CD4-positive, CD25-positive, alpha-beta regulatory T cell (primary cell): ENCODE measurements around the gene SPNS2. TPM values are rescaled to one million over a fixed set of nuclear protein-coding genes. Genes with fewer than 3 reads are reported as not detected.

ENCODE experiments used
- ATAC-seq, 2 donors: fragments of 150-1000 bp; cut with Tn5 transposase; one replicate each; pipeline ENCODE4 v1.10.0; 2021; ENCODE audit warnings: low read depth in 2 of 2, moderate number of reproducible peaks in 2 of 2, moderate library complexity in 1 of 2
- DNase-seq, 3 donors: peaks; one replicate each; pipeline versions ENCODE4 v3.0.0 to v3.0.0-alpha.2; 2012 to 2022; ENCODE audit warnings: mixed read lengths in 1 of 3
- H3K27ac ChIP-seq: one replicate; pipeline ENCODE4 v1.7.0; 2013; ENCODE audit warnings: mild to moderate bottlenecking, low read length; ENCODE audit not compliant: insufficient read depth, poor library complexity, severe bottlenecking
- H3K27me3 ChIP-seq: one replicate; pipeline ENCODE4 v1.7.0; 2013; ENCODE audit warnings: low read length; ENCODE audit not compliant: control insufficient read depth, insufficient read depth
- H3K36me3 ChIP-seq: one replicate; pipeline ENCODE4 v1.7.0; 2013; ENCODE audit warnings: mild to moderate bottlenecking, low read length, moderate library complexity; ENCODE audit not compliant: control insufficient read depth, insufficient read depth
- H3K4me1 ChIP-seq: 2 replicates; pipeline ENCODE4 v1.7.0; 2013; ENCODE audit warnings: mild to moderate bottlenecking, low read length; ENCODE audit not compliant: insufficient read depth, control insufficient read depth, poor library complexity, severe bottlenecking
- H3K4me3 ChIP-seq: one replicate; pipeline ENCODE4 v1.7.0; 2013; ENCODE audit warnings: low read depth, mild to moderate bottlenecking, low read length, moderate library complexity
- H3K9me3 ChIP-seq, 2 experiments: 1 replicate in 1 of 2; 2 replicates in 1 of 2; pipeline ENCODE4 v1.7.0; 2013; ENCODE audit warnings: low read length in 2 of 2, mild to moderate bottlenecking in 1 of 2, moderate library complexity in 1 of 2; ENCODE audit not compliant: control insufficient read depth in 2 of 2
- H3K27ac Mint-ChIP-seq, 3 donors: one replicate each; pipeline ENCODE4 v1.8.0; 2020 to 2022; ENCODE audit warnings: mild to moderate bottlenecking in 3 of 3, mixed read lengths in 3 of 3, moderate library complexity in 2 of 3
- H3K27me3 Mint-ChIP-seq: one replicate; pipeline ENCODE4 v1.8.0; 2022; ENCODE audit warnings: mild to moderate bottlenecking, mixed read lengths
- H3K36me3 Mint-ChIP-seq: one replicate; pipeline ENCODE4 v1.8.0; 2020; ENCODE audit warnings: mixed read lengths
- H3K4me1 Mint-ChIP-seq, 4 donors: one replicate each; pipeline ENCODE4 v1.8.0; 2020 to 2022; ENCODE audit warnings: mixed read lengths in 4 of 4, mild to moderate bottlenecking in 1 of 4
- H3K4me3 Mint-ChIP-seq, 4 donors: one replicate each; pipeline ENCODE4 v1.8.0; 2020 to 2022; ENCODE audit warnings: mild to moderate bottlenecking in 4 of 4, mixed read lengths in 4 of 4, moderate library complexity in 3 of 4
- H3K9me3 Mint-ChIP-seq, 7 donors: one replicate each; pipeline ENCODE4 v1.8.0; 2020 to 2022; ENCODE audit warnings: mixed read lengths in 7 of 7, mild to moderate bottlenecking in 3 of 7, moderate library complexity in 2 of 7
- polyA plus RNA-seq, 4 donors: library from polyadenylated mRNA; unstranded; fragments of 300-500 nt; fragmentation: Illumina TruSeq; gene quantifications; one replicate each; pipeline ENCODE4 v1.2.3, GENCODE V29; 2021
- total RNA-seq: library from RNA; stranded (reverse); gene quantifications from one replicate; pipeline ENCODE4 v1.2.3, GENCODE V29; 2022

The SPNS2 gene
- total and polyA plus RNA-seq, 5 donors from 2014 or later = 0.94 TPM; not detected in 4

GRCh38 chr17:4530799-4531730, 32.4 kb downstream of the SPNS2 start:
- Histone ChIP-seq H3K27me3 (no peaks in the 10 kb centered on the region), H3K36me3 (no peaks in the 10 kb centered on the region), H3K4me3 (no peak overlapping the region), H3K9me3 (no peaks in the 10 kb centered on the region), H3K4me1 (no peaks in the 10 kb centered on the region), H3K27ac (no peak overlapping the region)
- ATAC-seq = no peak
- no peak overlapping the region for H3K4me3 Mint-ChIP-seq
- no peak overlapping the region for H3K27ac Mint-ChIP-seq
- H3K36me3 Mint-ChIP-seq = no peaks in the 10 kb centered on the region
- H3K27me3 Mint-ChIP-seq = peaks cover 4% of the 10 kb centered on the region
- no peaks in the 10 kb centered on the region for H3K9me3 Mint-ChIP-seq
- no peak for DNase-seq
- peaks cover 0 to 3% (median 0%) of the 10 kb centered on the region in 4 donors for H3K4me1 Mint-ChIP-seq

GRCh38 chr17:4531988-4532736, 33.5 kb downstream of the SPNS2 start:
- Mint-ChIP-seq H3K9me3 (no peaks in the 10 kb centered on the region), H3K36me3 (no peaks in the 10 kb centered on the region), H3K27me3 (peaks cover 4% of the 10 kb centered on the region), H3K4me3 (no peak overlapping the region), H3K27ac (peak overlapping the region in 1 of 3 donors; percentile 15), H3K4me1 (peaks cover 0 to 5% (median 0%) of the 10 kb centered on the region in 4 donors)
- Histone ChIP-seq H3K27me3 (no peaks in the 10 kb centered on the region), H3K36me3 (no peaks in the 10 kb centered on the region), H3K4me1 (no peaks in the 10 kb centered on the region), H3K9me3 (no peaks in the 10 kb centered on the region), H3K27ac (no peak overlapping the region), H3K4me3 (no peak overlapping the region)
- ATAC-seq (no peak), DNase-seq (no peak)

- H3K27me3 Mint-ChIP-seq = no peaks in the 10 kb centered on the region
- H3K4me1 Mint-ChIP-seq = peaks cover 0 to 5% (median 0%) of the 10 kb centered on the region in 4 donors
- H3K4me3 Mint-ChIP-seq = no peak overlapping the region
- H3K4me3 ChIP-seq = no peak overlapping the region
- H3K27me3 ChIP-seq = no peaks in the 10 kb centered on the region
- H3K27ac Mint-ChIP-seq = no peak overlapping the region
- H3K36me3 Mint-ChIP-seq = no peaks in the 10 kb centered on the region
- no peaks in the 10 kb centered on the region for H3K36me3 ChIP-seq
- no peaks in the 10 kb centered on the region for H3K9me3 ChIP-seq
- no peak overlapping the region for H3K27ac ChIP-seq
- DNase-seq = no peak
- no peaks in the 10 kb centered on the region for H3K4me1 ChIP-seq
- no peaks in the 10 kb centered on the region for H3K9me3 Mint-ChIP-seq
- ATAC-seq = no peak
Measured at GRCh38 chr17:4532860-4533522, 34.3 kb downstream of the SPNS2 start.

- Histone ChIP-seq H3K4me1 (no peaks in the 10 kb centered on the region), H3K27me3 (no peaks in the 10 kb centered on the region), H3K27ac (no peak overlapping the region), H3K36me3 (peaks cover 1% of the 10 kb centered on the region), H3K9me3 (no peaks in the 10 kb centered on the region), H3K4me3 (no peak overlapping the region)
- DNase-seq (peak in 1 of 3 donors; percentile 12), ATAC-seq (no peak)
- Mint-ChIP-seq H3K9me3 (no peaks in the 10 kb centered on the region), H3K27ac (no peak overlapping the region), H3K4me1 (peaks cover 0 to 5% (median 0%) of the 10 kb centered on the region in 4 donors), H3K4me3 (no peak overlapping the region), H3K27me3 (no peaks in the 10 kb centered on the region), H3K36me3 (no peaks in the 10 kb centered on the region)
Measured at GRCh38 chr17:4533523-4534504, 35.1 kb downstream of the SPNS2 start.

DNA sequence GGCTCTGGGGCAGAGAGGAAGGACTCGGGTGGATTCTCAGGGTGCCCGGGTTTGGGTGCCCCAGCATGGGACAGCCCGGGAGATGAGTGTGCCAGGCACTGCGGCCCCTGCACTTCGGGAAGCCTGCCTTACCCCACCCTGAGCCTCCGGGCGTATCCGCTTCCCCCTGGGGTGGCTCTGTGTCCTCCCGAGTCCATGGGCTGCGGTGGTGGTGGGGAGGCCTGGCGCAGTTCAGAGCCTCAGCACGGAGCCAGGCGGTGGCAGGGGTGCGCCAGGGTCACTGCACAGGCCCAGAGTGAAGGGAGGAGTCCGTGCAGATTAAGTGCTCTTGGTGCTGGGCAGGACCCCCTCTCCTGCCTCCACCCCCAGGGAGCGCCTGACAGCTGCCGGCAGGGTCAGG, 35.8 kb downstream of the SPNS2 start:
- Mint-ChIP-seq H3K27ac (no peak overlapping the region), H3K36me3 (no peaks in the 10 kb centered on the region), H3K9me3 (no peaks in the 10 kb centered on the region), H3K4me3 (no peak overlapping the region), H3K27me3 (no peaks in the 10 kb centered on the region), H3K4me1 (peaks cover 0 to 5% (median 0%) of the 10 kb centered on the region in 4 donors)
- Histone ChIP-seq H3K36me3 (peaks cover 4% of the 10 kb centered on the region), H3K9me3 (no peaks in the 10 kb centered on the region), H3K27ac (no peak overlapping the region), H3K27me3 (no peaks in the 10 kb centered on the region), H3K4me3 (no peak overlapping the region), H3K4me1 (no peaks in the 10 kb centered on the region)
- ATAC-seq = no peak
- no peak for DNase-seq

- no peaks in the 10 kb centered on the region for H3K9me3 Mint-ChIP-seq
- H3K27me3 ChIP-seq = no peaks in the 10 kb centered on the region
- H3K27me3 Mint-ChIP-seq = no peaks in the 10 kb centered on the region
- H3K27ac ChIP-seq = no peak overlapping the region
- ATAC-seq (no peak), DNase-seq (no peak)
- no peak overlapping the region for H3K4me3 Mint-ChIP-seq
- H3K4me1 Mint-ChIP-seq = peaks cover 0 to 5% (median 0%) of the 10 kb centered on the region in 4 donors
- H3K36me3 ChIP-seq = peaks cover 4% of the 10 kb centered on the region
- no peaks in the 10 kb centered on the region for H3K4me1 ChIP-seq
- H3K9me3 ChIP-seq = no peaks in the 10 kb centered on the region
- no peak overlapping the region for H3K27ac Mint-ChIP-seq
- H3K36me3 Mint-ChIP-seq = no peaks in the 10 kb centered on the region
- no peak overlapping the region for H3K4me3 ChIP-seq
Measured at GRCh38 chr17:4534928-4535666, 36.4 kb downstream of the SPNS2 start.
